ENCODE measurements around the gene SLC35E1.

DNA sequence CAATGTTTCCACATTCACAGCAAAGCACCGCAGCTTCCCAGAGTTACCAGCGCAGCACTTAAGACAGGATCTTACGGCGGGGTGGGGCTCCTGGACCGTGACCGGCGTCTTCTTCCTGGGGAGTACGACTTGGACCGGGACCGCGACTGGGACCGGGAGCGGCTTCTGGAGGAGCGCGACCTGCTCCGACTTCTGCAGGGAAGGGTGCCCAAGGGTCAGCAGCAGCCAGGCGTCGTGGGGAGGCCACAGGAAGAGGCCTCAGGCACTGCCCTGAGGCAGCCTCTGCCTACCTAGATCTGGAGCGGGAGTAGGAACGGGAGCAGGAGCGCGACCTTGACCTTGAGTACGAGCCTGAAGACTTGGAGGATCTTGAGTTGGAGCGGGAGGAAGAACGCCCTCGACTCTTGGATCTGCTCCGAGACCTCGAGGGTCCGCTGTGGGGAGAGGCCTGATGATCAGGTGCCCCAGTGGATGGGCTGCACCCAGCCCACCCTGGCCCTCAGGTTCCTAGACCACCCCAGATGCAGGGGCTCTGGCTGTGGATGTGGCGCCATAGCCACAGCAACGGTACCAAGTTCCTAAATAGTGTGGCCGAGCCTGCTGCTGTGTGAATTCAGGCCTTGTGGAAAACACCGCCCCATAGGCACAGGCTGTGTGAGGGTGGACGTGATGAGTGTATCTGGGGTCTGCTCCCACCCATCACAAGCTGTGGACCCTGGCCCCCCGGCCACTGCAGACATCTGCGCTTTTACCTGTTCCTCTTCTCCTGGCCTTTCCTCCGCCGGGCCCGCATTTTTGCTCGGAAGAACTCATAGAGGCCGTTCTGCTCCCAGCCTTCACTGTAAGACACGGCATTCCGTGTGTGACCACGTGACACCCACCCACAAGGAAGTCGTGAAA is 51.9 kb downstream of the SLC35E1 start:
- TF ChIP-seq, protein P1, sequence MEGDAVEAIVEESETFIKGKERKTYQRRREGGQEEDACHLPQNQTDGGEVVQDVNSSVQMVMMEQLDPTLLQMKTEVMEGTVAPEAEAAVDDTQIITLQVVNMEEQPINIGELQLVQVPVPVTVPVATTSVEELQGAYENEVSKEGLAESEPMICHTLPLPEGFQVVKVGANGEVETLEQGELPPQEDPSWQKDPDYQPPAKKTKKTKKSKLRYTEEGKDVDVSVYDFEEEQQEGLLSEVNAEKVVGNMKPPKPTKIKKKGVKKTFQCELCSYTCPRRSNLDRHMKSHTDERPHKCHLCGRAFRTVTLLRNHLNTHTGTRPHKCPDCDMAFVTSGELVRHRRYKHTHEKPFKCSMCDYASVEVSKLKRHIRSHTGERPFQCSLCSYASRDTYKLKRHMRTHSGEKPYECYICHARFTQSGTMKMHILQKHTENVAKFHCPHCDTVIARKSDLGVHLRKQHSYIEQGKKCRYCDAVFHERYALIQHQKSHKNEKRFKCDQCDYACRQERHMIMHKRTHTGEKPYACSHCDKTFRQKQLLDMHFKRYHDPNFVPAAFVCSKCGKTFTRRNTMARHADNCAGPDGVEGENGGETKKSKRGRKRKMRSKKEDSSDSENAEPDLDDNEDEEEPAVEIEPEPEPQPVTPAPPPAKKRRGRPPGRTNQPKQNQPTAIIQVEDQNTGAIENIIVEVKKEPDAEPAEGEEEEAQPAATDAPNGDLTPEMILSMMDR (IDR thresholded peaks at IDR 0.05 in 8 of 11, conservative IDR thresholded peaks at IDR 0.05 in 3 of 11): no peak
- TF ChIP-seq POLR2A (IDR thresholded peaks at IDR 0.05) (no peak), POLR2AphosphoS5 (IDR thresholded peaks at IDR 0.05) (peak in 2 of 3 donors; percentile 11 to 71)

All from spleen (tissue), 7 donors.